Liver (tissue), 9 donors: ENCODE data around the gene PDCL2. TPM values are rescaled to one million over a fixed set of nuclear protein-coding genes. Genes with fewer than 3 reads are reported as not detected.
A peak's percentile ranks its signal among the peaks of the same experiment; 100 is the strongest.

ENCODE experiments used
- DNase-seq: peaks from one replicate; pipeline ENCODE4 v3.0.0-alpha.2; 2017; ENCODE audit warnings: low spot score
- H3K27ac ChIP-seq, 2 donors: one replicate each; pipeline ENCODE4 v1.7.0; 2013; ENCODE audit warnings: inconsistent platforms in 2 of 2, low read length in 2 of 2, control low read depth in 1 of 2, low read depth in 1 of 2, mild to moderate bottlenecking in 1 of 2
- H3K27me3 ChIP-seq, 4 donors: one replicate each; pipeline versions ENCODE4 v1.6.1 to v1.7.0; 2013; ENCODE audit warnings: low read length in 3 of 4, inconsistent platforms in 1 of 4, mild to moderate bottlenecking in 1 of 4, moderate library complexity in 1 of 4; ENCODE audit not compliant: control insufficient read depth in 4 of 4, insufficient read depth in 4 of 4
- H3K36me3 ChIP-seq, 4 donors: one replicate each; pipeline versions ENCODE4 v1.6.1 to v1.7.0; 2013; ENCODE audit warnings: low read length in 3 of 4, mild to moderate bottlenecking in 3 of 4, low read depth in 1 of 4, moderate library complexity in 1 of 4; ENCODE audit not compliant: control insufficient read depth in 4 of 4, insufficient read depth in 3 of 4
- H3K4me1 ChIP-seq, 4 donors: one replicate each; pipeline versions ENCODE4 v1.6.1 to v1.7.0; 2013; ENCODE audit warnings: low read length in 3 of 4, mild to moderate bottlenecking in 3 of 4, moderate library complexity in 1 of 4; ENCODE audit not compliant: control insufficient read depth in 4 of 4, insufficient read depth in 4 of 4
- H3K4me3 ChIP-seq, 3 donors: one replicate each; pipeline versions ENCODE4 v1.6.1 to v1.7.0; 2013; ENCODE audit warnings: low read length in 3 of 3, control low read depth in 1 of 3, low read depth in 1 of 3, mild to moderate bottlenecking in 1 of 3
- H3K9ac ChIP-seq, 2 donors: one replicate each; pipeline ENCODE4 v1.7.0; 2013; ENCODE audit warnings: low read length in 2 of 2, mild to moderate bottlenecking in 2 of 2, moderate library complexity in 2 of 2, control low read depth in 1 of 2, low read depth in 1 of 2
- H3K9me3 ChIP-seq, 4 donors: one replicate each; pipeline versions ENCODE4 v1.6.1 to v1.7.0; 2013; ENCODE audit warnings: low read length in 3 of 4; ENCODE audit not compliant: control insufficient read depth in 4 of 4
- ATF3 ChIP-seq: IDR thresholded peaks from 2 replicates; pipeline ENCODE4 v1.6.1; 2016; ENCODE audit warnings: antibody characterized with exemption
- CTCF ChIP-seq: fragments of 150-350 bp; IDR thresholded peaks from 2 replicates; pipeline ENCODE4 v1.5.1; 2017; ENCODE audit warnings: improper control_type of control experiment, low read depth, low read length; ENCODE audit not compliant: missing input control
- EGR1 ChIP-seq, 2 donors: IDR thresholded peaks; 2 replicates each; pipeline ENCODE4 v1.6.1; 2016 to 2018; ENCODE audit warnings: antibody characterized with exemption in 2 of 2, low read depth in 2 of 2
- FOXA1 ChIP-seq: IDR thresholded peaks from 2 replicates; pipeline ENCODE4 v1.6.1; 2016; ENCODE audit warnings: antibody characterized with exemption
- FOXA2 ChIP-seq: IDR thresholded peaks from 2 replicates; pipeline ENCODE4 v1.6.1; 2016; ENCODE audit warnings: antibody characterized with exemption
- GABPA ChIP-seq, 2 donors: IDR thresholded peaks in 1 of 2; conservative IDR thresholded peaks in 1 of 2; 2 replicates each; pipeline ENCODE4 v1.6.1; 2016; ENCODE audit warnings: antibody characterized with exemption in 2 of 2, mild to moderate bottlenecking in 1 of 2, moderate library complexity in 1 of 2
- HNF4A ChIP-seq, 2 donors: conservative IDR thresholded peaks; 2 replicates each; pipeline ENCODE4 v1.6.1; 2016; ENCODE audit warnings: antibody characterized with exemption in 2 of 2, mild to moderate bottlenecking in 2 of 2
- HNF4G ChIP-seq: IDR thresholded peaks from 2 replicates; pipeline ENCODE4 v1.6.1; 2016; ENCODE audit warnings: antibody characterized with exemption
- JUND ChIP-seq, 2 donors: IDR thresholded peaks; 2 replicates each; pipeline ENCODE4 v1.6.1; 2016; ENCODE audit warnings: antibody characterized with exemption in 2 of 2
- MAX ChIP-seq: IDR thresholded peaks from 2 replicates; pipeline ENCODE4 v1.6.1; 2016; ENCODE audit warnings: antibody characterized with exemption
- NR2F2 ChIP-seq: IDR thresholded peaks from 2 replicates; pipeline ENCODE4 v1.6.1; 2016; ENCODE audit warnings: antibody characterized with exemption
- RAD21 ChIP-seq, 2 donors: IDR thresholded peaks; 2 replicates each; pipeline ENCODE4 v1.6.1; 2016; ENCODE audit warnings: antibody characterized with exemption in 2 of 2, mild to moderate bottlenecking in 2 of 2
- REST ChIP-seq: IDR thresholded peaks from 2 replicates; pipeline ENCODE4 v1.6.1; 2016; ENCODE audit warnings: antibody characterized with exemption, mild to moderate bottlenecking
- RXRA ChIP-seq, 2 donors: IDR thresholded peaks; 2 replicates each; pipeline ENCODE4 v1.6.1; 2017 to 2018; ENCODE audit warnings: antibody characterized with exemption in 2 of 2, mild to moderate bottlenecking in 1 of 2
- SP1 ChIP-seq: IDR thresholded peaks from 2 replicates; pipeline ENCODE4 v1.6.1; 2018; ENCODE audit warnings: antibody characterized with exemption, mild to moderate bottlenecking
- TAF1 ChIP-seq: conservative IDR thresholded peaks from 2 replicates; pipeline ENCODE4 v1.6.1; 2016; ENCODE audit warnings: antibody characterized with exemption, mild to moderate bottlenecking
- YY1 ChIP-seq: IDR thresholded peaks from 2 replicates; pipeline ENCODE4 v1.6.1; 2016; ENCODE audit warnings: antibody characterized with exemption, mild to moderate bottlenecking
- ZBTB33 ChIP-seq: IDR thresholded peaks from 2 replicates; pipeline ENCODE4 v1.6.1; 2016; ENCODE audit warnings: antibody characterized with exemption
- WGBS: extraction: QIAGEN DNeasy Blood & Tissue Kit; methylation state at CpG from one replicate; pipeline ENCODE4 v1.1.7; 2013; 5-methylcytosine and 5-hydroxymethylcytosine counted together
- polyA plus RNA-seq, 2 donors: library from polyadenylated mRNA; stranded (reverse) in 1 of 2; unstranded in 1 of 2; fragments of 200-250 nt in 1 of 2; fragments of >200 nt in 1 of 2; fragmentation: Nextera tagmentation in 1 of 2; extraction: Ambion mirVana in 1 of 2; gene quantifications; one replicate each; pipeline versions ENCODE4 v1.2.1 to v1.2.3, GENCODE V29; 2013 to 2015
- total RNA-seq, 2 donors: library from RNA; depleted of rRNA; stranded (reverse); fragments of >200 nt; gene quantifications; one replicate each; pipeline ENCODE4 v1.2.3, GENCODE V29; 2014
- donor health status: healthy.
- donor health status: healthy.
- donor health status: healthy.
- donor health status: healthy.
- donor health status: healthy.

The PDCL2 gene
- total and polyA plus RNA-seq, 4 donors: not detected

DNA sequence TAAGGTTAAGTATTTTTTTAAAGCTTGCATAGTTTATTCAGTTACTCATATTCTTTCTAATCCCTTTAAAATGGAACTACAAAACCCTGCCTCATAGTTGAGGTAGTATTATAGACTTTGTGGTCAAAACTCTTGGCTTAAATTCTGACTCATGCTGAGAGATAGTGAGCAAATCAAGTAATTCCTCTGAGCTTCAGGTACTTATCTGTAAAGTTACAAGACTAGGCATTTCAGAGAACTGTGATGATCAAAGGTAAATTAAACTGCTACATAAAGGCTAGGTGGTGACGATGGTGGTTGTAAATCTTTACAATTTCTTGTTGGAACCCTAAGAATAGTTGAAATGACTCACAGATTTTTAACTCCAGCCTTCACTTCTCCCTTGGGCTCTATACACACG is 42.2 kb downstream of the PDCL2 start:
- H3K36me3 ChIP-seq: no peaks in the 10 kb centered on the region
- H3K9ac ChIP-seq: no peak overlapping the region
- H3K4me1 ChIP-seq: peaks cover 0 to 18% (median 9%) of the 10 kb centered on the region in 4 donors
- H3K9me3 ChIP-seq: no peaks in the 10 kb centered on the region
- H3K4me3 ChIP-seq: no peak overlapping the region
- H3K27me3 ChIP-seq: no peaks in the 10 kb centered on the region
- no peak for DNase-seq
- no peak overlapping the region for H3K27ac ChIP-seq
- TF ChIP-seq JUND (IDR thresholded peaks at IDR 0.05) (no peak), GABPA (IDR thresholded peaks at IDR 0.05 in 1 of 2, conservative IDR thresholded peaks at IDR 0.05 in 1 of 2) (no peak), HNF4A (conservative IDR thresholded peaks at IDR 0.05) (no peak), REST (no peak), HNF4G (no peak), FOXA2 (no peak), RAD21 (IDR thresholded peaks at IDR 0.05) (no peak), TAF1 (no peak), CTCF (no peak), MAX (no peak), RXRA (IDR thresholded peaks at IDR 0.05) (no peak), ATF3 (no peak), FOXA1 (no peak)
- WGBS: 77% methylated on average over 2 of the region's 2 CpGs

GRCh38 chr4:55547918-55548317 is 44.1 kb downstream of the PDCL2 start:
- no peak overlapping the region for H3K27ac ChIP-seq
- no peaks in the 10 kb centered on the region for H3K27me3 ChIP-seq
- no peaks in the 10 kb centered on the region for H3K9me3 ChIP-seq
- 88% methylated on average over 4 of the region's 4 CpGs for WGBS
- H3K4me1 ChIP-seq: peaks cover 0 to 20% (median 12%) of the 10 kb centered on the region in 4 donors
- no peaks in the 10 kb centered on the region for H3K36me3 ChIP-seq
- no peak for DNase-seq
- TF ChIP-seq YY1 (no peak), SP1 (no peak), FOXA2 (no peak), HNF4A (conservative IDR thresholded peaks at IDR 0.05) (no peak), MAX (no peak), ATF3 (no peak), RAD21 (IDR thresholded peaks at IDR 0.05) (no peak), NR2F2 (no peak), HNF4G (no peak), FOXA1 (no peak), ZBTB33 (no peak), EGR1 (IDR thresholded peaks at IDR 0.05; ENCODE audit: low read depth in 2 of 2) (no peak), REST (no peak), GABPA (IDR thresholded peaks at IDR 0.05 in 1 of 2, conservative IDR thresholded peaks at IDR 0.05 in 1 of 2) (no peak)
- H3K9ac ChIP-seq: no peak overlapping the region
- H3K4me3 ChIP-seq: peak overlapping the region in 1 of 3 donors; percentile 100
